ENCODE measurements around the gene DLG1.
"Not testable (repeated sequence)": the region's sequence is repeated elsewhere in the genome, so short reads cannot be mapped to it uniquely, and the experiment has no call there.

Gene DLG1

DNA sequence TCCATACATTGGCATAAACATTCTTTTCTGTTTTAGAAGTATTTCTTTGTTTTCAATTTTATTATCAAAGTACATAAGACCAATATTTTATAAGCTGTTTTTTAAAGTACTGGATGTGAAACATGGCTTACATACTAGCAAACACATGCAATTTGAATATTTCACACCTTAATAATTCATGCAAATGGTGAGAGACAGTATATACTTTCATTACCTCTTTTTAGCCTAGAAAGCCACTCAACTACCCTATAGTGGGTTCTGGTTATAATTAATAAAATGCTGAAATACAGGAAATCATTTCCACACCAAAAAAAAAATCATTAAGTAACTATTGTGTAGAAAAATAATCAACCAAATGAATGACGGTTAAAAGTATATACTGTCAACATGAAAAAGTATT is 230.3 kb downstream of the DLG1 start:
- no peak for DNase-seq

GRCh38 chr3:197064771-197065170 is 233.6 kb downstream of the DLG1 start:
- DNase-seq, result no peak

- DNase-seq, result no peak
Observed at GRCh38 chr3:197062446-197062845, 236.0 kb downstream of the DLG1 start.

DNA sequence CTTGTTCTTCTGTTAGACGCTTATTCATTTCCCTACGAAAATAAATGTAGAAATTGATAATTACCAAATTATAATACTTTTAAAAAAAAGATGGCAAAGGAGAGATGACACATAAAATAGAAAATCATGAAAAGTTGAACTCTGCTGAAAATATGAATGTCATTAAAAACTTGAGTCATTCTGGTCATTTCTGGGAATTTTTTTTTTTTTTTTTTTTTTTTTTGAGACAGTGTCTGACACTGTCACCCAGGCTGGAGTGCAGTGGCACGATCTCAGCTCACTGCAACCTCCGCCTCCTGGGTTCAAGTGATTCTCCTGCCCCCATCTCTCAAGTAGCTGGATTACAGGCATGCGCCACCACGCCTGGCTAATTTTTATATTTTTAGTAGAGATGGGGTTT is 246.8 kb downstream of the DLG1 start:
- DNase-seq, result not testable (repeated sequence)

GRCh38 chr3:197050511-197050910 is 247.9 kb downstream of the DLG1 start:
- DNase-seq, result no peak

DNA sequence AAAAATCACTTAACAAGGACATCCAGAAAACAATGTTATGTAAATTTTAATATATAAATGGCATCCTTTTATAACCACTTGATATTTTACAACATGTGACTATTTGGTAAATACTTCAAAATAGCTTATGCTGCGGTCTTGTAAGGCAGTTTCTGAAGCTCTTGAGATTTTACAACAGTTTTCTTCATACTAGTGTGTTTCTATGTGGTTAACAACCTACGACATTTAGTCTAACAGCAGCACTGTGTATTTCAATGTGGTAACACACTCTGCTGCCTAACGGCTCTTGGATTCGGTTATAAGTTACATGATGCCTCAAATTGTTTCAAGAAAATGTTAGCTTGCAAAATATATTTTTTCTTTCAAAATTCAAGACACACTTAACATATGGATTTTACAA is 255.9 kb downstream of the DLG1 start:
- no peak for DNase-seq

- DNase-seq, result no peak
Observed at GRCh38 chr3:197041875-197042488, 256.4 kb downstream of the DLG1 start.

- DNase-seq, result no peak
Observed at GRCh38 chr3:197040658-197041057, 257.8 kb downstream of the DLG1 start.

- DNase-seq, result no peak
Observed at GRCh38 chr3:197038679-197039462, 259.5 kb downstream of the DLG1 start.

GRCh38 chr3:197035577-197035976 is 262.8 kb downstream of the DLG1 start:
- DNase-seq, result no peak

DNA sequence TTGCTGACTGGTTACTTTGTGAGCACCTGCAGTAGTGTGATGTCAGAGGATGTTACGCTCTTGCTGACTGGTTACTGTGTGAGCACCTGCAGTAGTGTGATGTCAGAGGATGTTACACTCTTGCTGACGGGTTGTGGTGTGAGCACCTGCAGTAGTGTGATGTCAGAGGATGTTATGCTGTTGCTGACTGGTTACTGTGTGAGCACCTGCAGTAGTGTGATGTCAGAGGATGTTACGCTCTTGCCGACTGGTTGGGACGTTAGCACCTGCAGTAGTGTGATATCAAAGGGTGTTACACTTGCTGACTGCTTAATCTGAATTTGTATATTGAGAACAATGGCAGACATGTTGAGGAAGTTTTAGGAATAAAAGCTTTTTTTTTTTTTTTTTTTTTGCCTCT is 263.6 kb downstream of the DLG1 start:
- not testable (repeated sequence) for DNase-seq

GRCh38 chr3:197033764-197034163 is 264.6 kb downstream of the DLG1 start:
- not testable (repeated sequence) for DNase-seq

DNA sequence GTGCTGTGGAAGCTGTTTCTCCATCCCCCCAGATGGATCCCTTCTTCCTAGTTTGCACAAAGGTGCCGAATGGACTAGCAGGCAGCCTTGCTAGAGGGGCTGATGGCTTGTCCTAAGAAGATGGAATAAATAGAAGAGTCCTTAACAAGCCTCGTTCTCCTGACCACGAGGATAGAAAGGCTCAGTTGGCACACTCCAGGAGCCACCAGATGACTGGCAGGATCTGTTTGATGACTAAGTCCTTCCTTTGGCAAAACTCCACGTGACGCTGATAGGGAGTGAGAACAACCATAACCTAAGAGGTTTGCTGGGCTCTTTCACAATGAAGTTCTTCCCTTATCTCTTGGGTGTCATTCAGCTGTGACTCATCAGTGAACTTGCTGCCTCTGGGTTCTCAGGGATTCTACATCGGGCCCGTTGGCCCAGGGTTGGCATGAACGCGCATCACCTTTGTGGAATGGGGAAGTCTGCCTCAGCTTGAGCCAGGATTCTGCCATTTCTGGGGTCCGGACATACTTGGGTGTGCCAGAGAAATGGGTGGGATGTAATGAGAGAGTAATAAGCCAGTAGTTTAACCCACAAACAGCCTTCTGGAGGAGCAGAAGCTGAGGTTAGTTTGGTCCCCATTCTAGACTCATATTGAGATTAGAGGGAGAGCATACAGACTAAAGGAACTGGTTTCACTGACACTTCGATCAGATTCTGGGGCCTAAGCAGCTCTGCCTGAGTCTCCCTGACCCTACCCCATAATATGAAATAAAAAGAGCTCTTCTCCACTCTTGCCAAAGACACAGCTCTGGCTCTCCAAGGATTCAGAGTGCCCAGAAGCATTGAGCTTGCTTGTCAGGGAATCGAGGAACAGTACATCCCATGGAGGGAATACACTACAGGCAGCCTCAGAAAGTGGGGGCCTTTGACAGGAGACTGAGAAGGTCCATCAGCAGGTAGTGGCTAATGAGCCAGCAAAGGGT is 266.8 kb downstream of the DLG1 start:
- DNase-seq, result no peak

DNA sequence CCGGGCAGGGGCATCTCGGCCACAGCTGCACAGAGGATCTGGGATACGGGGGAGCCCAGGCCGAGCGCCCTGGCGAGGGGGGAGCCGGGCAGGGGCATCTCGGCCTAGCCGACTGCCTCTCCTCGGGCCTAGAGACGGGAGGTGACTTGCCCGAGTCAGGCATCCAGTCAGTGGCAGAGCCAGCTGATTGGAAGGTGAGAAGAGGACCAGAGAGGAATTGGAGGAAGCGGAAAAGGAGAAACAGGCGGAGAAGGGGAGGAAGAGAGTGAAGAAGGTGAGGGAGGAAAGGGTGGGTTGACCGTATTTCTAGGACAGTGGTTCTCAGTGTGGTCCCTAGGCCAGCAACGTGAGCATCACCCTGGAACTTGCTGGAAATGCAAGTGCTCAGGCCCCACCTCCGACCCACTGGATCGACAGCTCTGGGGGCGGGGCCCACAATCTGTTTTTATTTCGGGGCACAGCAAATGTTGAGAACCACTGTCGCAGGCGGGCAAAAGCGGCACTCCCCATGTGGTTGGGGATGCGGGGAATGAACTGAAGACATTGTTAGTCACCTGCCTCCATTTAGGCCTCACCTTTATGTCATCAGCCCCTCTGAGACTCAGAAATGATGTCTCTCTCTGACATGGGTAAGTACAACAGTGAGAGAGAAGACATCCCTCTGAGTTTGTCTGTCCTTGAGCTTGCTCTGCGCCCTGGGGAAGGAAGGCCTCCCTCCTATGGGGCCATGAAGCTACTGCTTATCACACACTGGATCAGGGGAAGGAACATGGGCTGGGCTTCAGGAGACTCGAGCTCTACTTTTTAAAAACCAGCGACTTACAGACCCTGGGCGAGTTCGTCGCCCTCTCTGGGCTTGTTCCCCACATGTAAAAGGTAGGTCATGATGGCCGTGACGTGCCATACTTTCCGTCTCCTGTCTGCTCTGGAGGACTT is 267.8 kb downstream of the DLG1 start:
- DNase-seq, result no peak

- peak; percentile 78 to 82 for DNase-seq
Observed at GRCh38 chr3:197029511-197030167, 268.8 kb downstream of the DLG1 start, which contains the start of gene MELTF. Gene MELTF, minus strand, starts transcription at chr3:197029817. Its CDS starts 115 bp downstream, at chr3:197029702.

DNA sequence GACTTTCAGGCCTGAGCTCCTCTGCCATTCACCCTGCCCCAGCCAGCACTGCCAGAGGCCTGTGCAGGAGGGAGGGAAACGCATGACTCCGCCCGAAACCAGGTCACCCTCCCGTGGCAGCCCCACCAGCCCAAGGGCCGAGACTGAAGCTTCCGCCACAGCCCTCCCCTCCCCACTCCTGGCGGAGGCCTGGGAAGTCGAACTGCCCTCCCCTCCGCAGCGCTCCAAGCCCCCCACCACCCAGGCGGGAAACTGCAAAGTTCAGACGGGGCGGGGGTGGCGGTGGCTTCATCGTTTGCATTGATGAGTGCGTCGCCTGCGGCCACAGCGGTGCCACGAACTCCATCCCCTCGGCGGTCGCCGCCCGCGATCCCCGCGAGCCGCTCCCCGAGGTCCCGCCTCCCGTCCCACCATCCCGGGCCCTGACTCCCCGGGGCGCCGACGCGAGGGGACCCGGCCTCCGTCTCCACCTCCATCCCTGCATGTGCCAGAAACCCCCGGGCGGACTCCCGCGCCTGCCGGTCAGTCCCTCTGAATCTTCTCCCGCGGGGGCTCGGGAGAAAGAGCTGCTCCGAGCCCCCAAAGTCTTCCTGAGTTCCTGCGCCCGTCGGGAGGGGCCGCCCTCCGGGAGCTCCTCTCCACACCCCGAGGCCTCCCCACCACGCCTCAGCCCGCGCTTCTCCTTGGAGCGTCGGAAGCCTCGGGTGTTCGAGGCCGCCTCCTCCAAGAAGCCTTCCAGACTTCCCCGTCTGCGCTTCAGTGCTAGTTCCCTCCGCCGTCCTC is 269.5 kb downstream of the DLG1 start:
- DNase-seq, result peak in 1 of 2 donors; percentile 30

- DNase-seq, result no peak
Observed at GRCh38 chr3:197027896-197028727, 270.3 kb downstream of the DLG1 start.

DNA sequence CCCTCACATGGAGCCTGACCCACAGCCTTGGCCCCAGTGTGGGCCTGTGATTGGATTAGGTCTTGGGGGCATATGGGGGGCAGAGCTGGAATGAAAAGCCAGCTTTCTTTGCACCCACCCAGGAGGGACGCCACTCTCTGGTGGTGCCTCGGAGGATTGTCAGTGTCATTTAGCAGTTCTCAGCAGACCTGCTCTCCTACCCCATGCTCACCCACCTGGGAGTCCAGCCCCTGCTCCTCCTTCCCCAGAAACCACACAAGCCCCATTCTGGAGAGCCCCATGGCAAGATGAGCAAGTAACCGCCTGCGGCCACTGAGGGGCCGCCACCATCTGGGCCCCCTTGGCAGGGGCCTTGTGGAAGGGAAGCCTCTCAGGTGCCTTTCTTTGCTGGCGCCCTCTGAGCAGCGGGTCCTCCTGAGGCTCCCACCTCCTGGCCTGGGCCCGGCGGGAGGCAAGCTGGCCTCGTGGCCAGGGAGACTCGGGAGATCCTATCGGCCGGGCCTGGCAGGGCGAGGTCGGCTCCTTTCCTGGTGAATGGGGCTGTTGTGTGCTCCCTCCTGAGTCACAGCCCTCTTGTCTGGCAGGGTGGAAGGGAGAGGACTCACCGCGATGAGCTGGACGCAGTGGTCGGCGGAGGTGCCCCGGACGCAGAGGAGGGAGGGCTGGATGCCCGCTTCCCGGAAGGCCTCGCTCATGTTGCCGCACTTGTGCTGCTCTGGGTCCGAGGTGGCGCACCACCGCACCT is 271.1 kb downstream of the DLG1 start:
- no peak for DNase-seq

- no peak for DNase-seq
Observed at GRCh38 chr3:197026481-197026866, 271.9 kb downstream of the DLG1 start.

Data from stimulated activated CD4-positive, alpha-beta T cell treated with anti-CD3 and anti-CD28 coated beads, Interleukin-2, amount 100 ng/mL, for 24 hours (primary cell).